ENCODE data around the gene HAGH.

The HAGH gene

DNA sequence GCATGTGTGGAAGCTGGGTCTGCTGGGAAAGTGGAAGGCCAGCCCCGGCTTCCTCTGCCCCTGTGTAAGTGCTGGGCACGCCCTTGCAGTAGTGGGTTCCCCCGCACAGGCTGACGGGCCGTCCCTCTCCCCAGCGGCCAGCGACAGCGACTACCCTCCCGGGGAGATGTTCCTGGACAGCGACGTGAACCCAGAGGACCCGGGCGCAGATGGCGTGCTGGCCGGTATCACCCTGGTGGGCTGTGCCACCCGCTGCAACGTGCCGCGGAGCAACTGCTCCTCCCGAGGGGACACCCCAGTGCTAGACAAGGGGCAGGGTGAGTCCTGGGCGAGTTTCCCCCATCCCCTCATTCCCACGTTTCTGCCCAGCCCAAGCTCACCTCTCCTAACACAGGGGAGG lies 60.8 kb downstream of the HAGH start:
- no peaks in the 10 kb centered on the region for H3K4me1 ChIP-seq (ENCODE audit: low read length)
- TF ChIP-seq, protein P1, sequence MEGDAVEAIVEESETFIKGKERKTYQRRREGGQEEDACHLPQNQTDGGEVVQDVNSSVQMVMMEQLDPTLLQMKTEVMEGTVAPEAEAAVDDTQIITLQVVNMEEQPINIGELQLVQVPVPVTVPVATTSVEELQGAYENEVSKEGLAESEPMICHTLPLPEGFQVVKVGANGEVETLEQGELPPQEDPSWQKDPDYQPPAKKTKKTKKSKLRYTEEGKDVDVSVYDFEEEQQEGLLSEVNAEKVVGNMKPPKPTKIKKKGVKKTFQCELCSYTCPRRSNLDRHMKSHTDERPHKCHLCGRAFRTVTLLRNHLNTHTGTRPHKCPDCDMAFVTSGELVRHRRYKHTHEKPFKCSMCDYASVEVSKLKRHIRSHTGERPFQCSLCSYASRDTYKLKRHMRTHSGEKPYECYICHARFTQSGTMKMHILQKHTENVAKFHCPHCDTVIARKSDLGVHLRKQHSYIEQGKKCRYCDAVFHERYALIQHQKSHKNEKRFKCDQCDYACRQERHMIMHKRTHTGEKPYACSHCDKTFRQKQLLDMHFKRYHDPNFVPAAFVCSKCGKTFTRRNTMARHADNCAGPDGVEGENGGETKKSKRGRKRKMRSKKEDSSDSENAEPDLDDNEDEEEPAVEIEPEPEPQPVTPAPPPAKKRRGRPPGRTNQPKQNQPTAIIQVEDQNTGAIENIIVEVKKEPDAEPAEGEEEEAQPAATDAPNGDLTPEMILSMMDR (IDR thresholded peaks at IDR 0.05; ENCODE audit: low read length), result no peak
- H3K36me3 ChIP-seq (replicated peaks; ENCODE audit: insufficient read depth, low read length), result no peaks in the 10 kb centered on the region
- peaks cover 2% of the 10 kb centered on the region for H3K79me2 ChIP-seq (ENCODE audit: low read length)
- no peaks in the 10 kb centered on the region for H3K9me2 ChIP-seq (replicated peaks; ENCODE audit: insufficient read depth, low read length)
- H3K4me3 ChIP-seq (ENCODE audit: low read length), result no peak overlapping the region
- no peaks in the 10 kb centered on the region for H3F3A ChIP-seq (ENCODE audit: insufficient read depth, low read length)
- H4K20me1 ChIP-seq (ENCODE audit: insufficient read depth, low read length), result no peaks in the 10 kb centered on the region
- H3K4me2 ChIP-seq (ENCODE audit: low read depth, low read length), result no peak overlapping the region
- no peaks in the 10 kb centered on the region for H3K9me3 ChIP-seq (replicated peaks; ENCODE audit: insufficient read depth, low read length)
- H3K9ac ChIP-seq (ENCODE audit: low read length), result no peak overlapping the region
- H3K27ac ChIP-seq (ENCODE audit: low read length), result no peak overlapping the region
- DNase-seq, result no peak
- H3K27me3 ChIP-seq (replicated peaks; ENCODE audit: insufficient read depth, low read length), result no peaks in the 10 kb centered on the region
- H2AFZ ChIP-seq (ENCODE audit: low read length), result no peak overlapping the region

DNA sequence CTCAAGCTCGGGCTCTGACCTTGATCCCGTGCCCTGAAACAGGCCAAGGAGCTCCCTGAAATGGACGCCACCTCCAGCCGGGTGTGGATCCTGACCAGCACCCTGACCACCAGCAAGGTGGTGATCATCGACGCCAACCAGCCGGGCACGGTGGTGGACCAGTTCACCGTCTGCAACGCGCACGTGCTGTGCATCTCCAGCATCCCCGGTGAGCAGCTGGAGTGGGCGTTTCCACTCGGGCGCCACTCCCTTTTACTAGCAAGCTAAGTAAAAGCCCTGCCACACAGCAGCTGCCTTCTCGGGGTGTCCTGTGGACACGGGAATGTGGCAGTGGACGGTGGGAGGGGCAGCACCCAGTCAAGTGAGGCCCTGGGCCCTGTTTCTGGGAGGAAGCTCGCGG lies 61.7 kb downstream of the HAGH start:
- TF ChIP-seq, protein P1 (IDR thresholded peaks at IDR 0.05; ENCODE audit: low read length), result no peak
- no peak for TF ChIP-seq EZH2phosphoT487 (IDR thresholded peaks at IDR 0.05; ENCODE audit: low read length)
- TF ChIP-seq EZH2 (optimal IDR thresholded peaks at IDR 0.05; ENCODE audit: low read depth, low read length), result no peak
- DNase-seq, result no peak
- Histone ChIP-seq H2AFZ (ENCODE audit: low read length) (no peak overlapping the region), H3K9me3 (replicated peaks; ENCODE audit: insufficient read depth, low read length) (no peaks in the 10 kb centered on the region), H3K79me2 (ENCODE audit: low read length) (no peaks in the 10 kb centered on the region), H3K9ac (ENCODE audit: low read length) (no peak overlapping the region), H3K4me1 (ENCODE audit: low read length) (no peaks in the 10 kb centered on the region), H3K4me2 (ENCODE audit: low read depth, low read length) (no peak overlapping the region), H4K20me1 (ENCODE audit: insufficient read depth, low read length) (no peaks in the 10 kb centered on the region), H3K4me3 (ENCODE audit: low read length) (no peak overlapping the region), H3F3A (ENCODE audit: insufficient read depth, low read length) (no peaks in the 10 kb centered on the region), H3K9me2 (replicated peaks; ENCODE audit: insufficient read depth, low read length) (no peaks in the 10 kb centered on the region), H3K36me3 (replicated peaks; ENCODE audit: insufficient read depth, low read length) (no peaks in the 10 kb centered on the region), H3K27ac (ENCODE audit: low read length) (no peak overlapping the region), H3K27me3 (replicated peaks; ENCODE audit: insufficient read depth, low read length) (no peaks in the 10 kb centered on the region)

DNA sequence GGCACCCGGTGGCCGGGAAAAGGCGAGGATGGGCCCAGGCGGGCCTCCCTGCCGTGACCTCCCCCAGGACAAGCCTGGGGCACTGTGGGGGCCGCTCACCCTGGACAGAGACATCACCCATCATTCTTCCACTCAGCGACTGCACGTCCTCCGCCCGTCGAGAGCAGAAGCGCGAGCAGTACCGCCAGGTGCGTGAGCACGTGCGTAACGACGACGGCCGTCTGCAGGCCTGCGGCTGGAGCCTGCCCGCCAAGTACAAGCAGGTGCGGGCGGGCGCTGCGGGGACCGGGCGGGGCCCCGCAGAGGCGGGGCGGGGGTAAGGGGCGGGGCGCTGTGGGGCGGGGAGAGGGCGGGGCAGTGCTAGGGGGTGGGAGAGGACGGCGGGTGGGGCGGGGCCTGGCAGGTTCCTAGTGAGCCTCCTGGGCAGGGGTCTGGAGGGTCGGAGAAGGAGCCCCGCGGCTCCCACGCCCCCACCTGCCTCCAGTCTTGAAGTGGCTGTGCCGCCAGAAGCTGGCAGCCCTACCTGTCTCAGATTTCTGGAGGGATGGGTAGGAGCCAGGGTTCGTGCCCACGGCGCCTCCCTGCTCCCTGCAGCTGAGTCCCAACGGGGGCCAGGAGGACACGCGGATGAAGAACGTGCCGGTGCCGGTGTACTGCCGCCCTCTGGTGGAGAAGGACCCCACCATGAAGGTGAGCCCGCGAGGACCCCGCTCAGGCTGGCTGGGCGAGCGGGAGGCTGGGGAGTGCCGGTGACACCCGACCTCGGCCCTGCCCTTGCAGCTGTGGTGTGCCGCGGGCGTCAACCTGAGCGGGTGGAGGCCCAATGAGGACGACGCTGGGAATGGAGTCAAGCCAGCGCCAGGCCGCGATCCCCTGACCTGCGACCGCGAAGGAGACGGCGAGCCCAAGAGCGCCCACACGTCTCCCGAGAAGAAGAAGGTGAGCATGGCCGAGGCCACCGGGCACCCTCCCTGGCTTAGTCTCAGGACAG lies 62.8 kb downstream of the HAGH start:
- TF ChIP-seq, protein P1 (IDR thresholded peaks at IDR 0.05; ENCODE audit: low read length), result no peak
- TF ChIP-seq EZH2phosphoT487 (IDR thresholded peaks at IDR 0.05; ENCODE audit: low read length) (no peak), EZH2 (optimal IDR thresholded peaks at IDR 0.05; ENCODE audit: low read depth, low read length) (no peak)
- H3K36me3 ChIP-seq (replicated peaks; ENCODE audit: insufficient read depth, low read length), result no peaks in the 10 kb centered on the region

More for the DNA sequence above, 62.8 kb downstream of the HAGH start:
- Histone ChIP-seq H3K27ac (ENCODE audit: low read length) (no peak overlapping the region), H3K4me1 (ENCODE audit: low read length) (no peaks in the 10 kb centered on the region), H3K4me2 (ENCODE audit: low read depth, low read length) (no peak overlapping the region), H3K9me2 (replicated peaks; ENCODE audit: insufficient read depth, low read length) (no peaks in the 10 kb centered on the region), H3K4me3 (ENCODE audit: low read length) (no peak overlapping the region), H4K20me1 (ENCODE audit: insufficient read depth, low read length) (no peaks in the 10 kb centered on the region), H3K79me2 (ENCODE audit: low read length) (no peaks in the 10 kb centered on the region), H3F3A (ENCODE audit: insufficient read depth, low read length) (no peaks in the 10 kb centered on the region), H2AFZ (ENCODE audit: low read length) (no peak overlapping the region), H3K27me3 (replicated peaks; ENCODE audit: insufficient read depth, low read length) (no peaks in the 10 kb centered on the region), H3K9me3 (replicated peaks; ENCODE audit: insufficient read depth, low read length) (no peaks in the 10 kb centered on the region), H3K9ac (ENCODE audit: low read length) (no peak overlapping the region)
- no peak for DNase-seq
